GM10266 (cell line): ENCODE measurements around the gene ACOT8.

ENCODE experiments used
- DNase-seq: peaks from one replicate; pipeline ENCODE4 v3.0.0; 2012; ENCODE audit errors: extremely low spot score
- TF ChIP-seq, protein P1 (sequence below): IDR thresholded peaks from 2 replicates; pipeline ENCODE4 v1.5.1; 2012; ENCODE audit warnings: mild to moderate bottlenecking, low read depth; ENCODE audit not compliant: control insufficient read depth, insufficient read depth; ENCODE audit errors: missing control alignments

Gene ACOT8

DNA sequence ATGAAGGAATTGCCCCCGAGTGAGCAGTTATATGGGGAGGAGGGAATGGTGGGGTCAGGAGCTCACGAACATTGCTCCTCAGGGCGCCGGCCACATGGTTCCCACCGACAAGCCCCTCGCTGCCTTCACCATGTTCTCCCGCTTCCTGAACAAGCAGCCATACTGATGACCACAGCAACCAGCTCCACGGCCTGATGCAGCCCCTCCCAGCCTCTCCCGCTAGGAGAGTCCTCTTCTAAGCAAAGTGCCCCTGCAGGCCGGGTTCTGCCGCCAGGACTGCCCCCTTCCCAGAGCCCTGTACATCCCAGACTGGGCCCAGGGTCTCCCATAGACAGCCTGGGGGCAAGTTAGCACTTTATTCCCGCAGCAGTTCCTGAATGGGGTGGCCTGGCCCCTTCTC lies 41.1 kb upstream of the ACOT8 start:
- TF ChIP-seq, protein P1, sequence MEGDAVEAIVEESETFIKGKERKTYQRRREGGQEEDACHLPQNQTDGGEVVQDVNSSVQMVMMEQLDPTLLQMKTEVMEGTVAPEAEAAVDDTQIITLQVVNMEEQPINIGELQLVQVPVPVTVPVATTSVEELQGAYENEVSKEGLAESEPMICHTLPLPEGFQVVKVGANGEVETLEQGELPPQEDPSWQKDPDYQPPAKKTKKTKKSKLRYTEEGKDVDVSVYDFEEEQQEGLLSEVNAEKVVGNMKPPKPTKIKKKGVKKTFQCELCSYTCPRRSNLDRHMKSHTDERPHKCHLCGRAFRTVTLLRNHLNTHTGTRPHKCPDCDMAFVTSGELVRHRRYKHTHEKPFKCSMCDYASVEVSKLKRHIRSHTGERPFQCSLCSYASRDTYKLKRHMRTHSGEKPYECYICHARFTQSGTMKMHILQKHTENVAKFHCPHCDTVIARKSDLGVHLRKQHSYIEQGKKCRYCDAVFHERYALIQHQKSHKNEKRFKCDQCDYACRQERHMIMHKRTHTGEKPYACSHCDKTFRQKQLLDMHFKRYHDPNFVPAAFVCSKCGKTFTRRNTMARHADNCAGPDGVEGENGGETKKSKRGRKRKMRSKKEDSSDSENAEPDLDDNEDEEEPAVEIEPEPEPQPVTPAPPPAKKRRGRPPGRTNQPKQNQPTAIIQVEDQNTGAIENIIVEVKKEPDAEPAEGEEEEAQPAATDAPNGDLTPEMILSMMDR, result no peak
- no peak for DNase-seq

DNA sequence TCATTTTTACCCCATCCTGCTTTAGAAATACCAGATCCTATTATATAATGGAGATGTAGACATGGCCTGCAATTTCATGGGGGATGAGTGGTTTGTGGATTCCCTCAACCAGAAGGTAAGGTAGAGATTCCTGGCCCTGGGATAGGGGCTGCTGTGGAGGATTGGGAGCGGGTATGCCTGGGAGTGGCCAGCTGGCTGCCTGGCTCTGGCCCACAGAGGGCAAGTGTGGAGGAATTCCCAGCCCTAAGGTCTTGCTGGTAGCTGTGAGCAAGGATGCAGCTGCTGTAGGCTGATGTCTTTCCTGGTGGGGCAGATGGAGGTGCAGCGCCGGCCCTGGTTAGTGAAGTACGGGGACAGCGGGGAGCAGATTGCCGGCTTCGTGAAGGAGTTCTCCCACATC lies 40.5 kb upstream of the ACOT8 start:
- no peak for DNase-seq
- TF ChIP-seq, protein P1, result no peak

DNA sequence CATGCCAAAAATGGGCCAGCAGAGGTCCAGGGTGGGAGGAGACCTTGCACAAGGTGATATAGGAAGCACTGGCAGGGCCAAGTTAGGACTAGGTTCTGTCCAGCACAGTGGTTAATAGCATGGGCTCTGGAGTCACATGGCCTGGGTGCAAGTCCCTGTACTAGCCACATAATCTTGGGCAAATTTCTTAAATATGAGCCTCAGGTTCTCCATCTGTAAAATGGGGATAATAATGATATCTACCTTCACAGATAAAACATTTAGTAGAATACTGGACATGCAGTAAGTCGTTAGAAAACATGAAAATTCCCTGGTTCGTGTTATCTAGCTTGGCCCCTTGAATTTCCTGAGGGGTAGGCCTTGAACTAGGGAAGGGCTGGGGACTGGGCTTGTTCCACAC lies 40.1 kb upstream of the ACOT8 start:
- TF ChIP-seq, protein P1, result no peak

DNA sequence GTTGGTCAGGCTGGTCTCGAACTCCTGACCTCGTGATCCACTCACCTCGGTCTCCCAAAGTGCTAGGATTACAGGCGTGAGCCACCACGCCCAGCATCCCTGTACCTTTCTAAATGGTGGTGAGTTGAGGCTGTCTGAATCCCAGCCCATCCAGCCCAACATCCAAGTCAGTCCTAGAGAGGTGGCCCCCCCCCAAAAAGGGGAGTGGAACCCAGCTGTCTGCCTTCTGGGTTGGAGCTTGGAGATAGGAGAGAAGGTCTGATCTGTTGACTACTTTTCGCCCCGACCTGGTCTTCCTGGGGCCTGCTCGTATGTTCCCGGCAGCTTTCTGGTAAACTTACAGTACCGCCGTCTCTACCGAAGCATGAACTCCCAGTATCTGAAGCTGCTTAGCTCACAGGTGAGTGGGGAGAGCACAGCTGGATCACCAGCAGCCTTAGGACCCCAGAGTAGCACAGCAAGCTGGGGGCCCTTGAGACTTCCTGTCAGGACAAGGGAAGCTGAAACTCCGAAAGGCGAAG lies 39.5 kb upstream of the ACOT8 start:
- TF ChIP-seq, protein P1, result no peak
- DNase-seq, result no peak

More for the DNA sequence above, 40.1 kb upstream of the ACOT8 start:
- DNase-seq, result no peak

DNA sequence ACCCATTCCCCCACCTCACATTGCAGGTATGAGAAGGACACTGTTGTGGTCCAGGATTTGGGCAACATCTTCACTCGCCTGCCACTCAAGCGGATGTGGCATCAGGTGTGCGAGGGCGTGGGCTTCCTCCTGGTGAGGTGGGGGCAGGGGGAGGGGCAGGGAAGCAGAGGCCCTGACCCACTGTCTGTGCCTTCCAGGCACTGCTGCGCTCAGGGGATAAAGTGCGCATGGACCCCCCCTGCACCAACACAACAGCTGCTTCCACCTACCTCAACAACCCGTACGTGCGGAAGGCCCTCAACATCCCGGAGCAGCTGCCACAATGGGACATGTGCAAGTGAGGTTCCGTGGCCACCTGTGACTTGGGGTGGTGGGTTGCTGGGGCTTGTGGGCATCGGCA lies 37.6 kb upstream of the ACOT8 start:
- TF ChIP-seq, protein P1, result no peak

DNA sequence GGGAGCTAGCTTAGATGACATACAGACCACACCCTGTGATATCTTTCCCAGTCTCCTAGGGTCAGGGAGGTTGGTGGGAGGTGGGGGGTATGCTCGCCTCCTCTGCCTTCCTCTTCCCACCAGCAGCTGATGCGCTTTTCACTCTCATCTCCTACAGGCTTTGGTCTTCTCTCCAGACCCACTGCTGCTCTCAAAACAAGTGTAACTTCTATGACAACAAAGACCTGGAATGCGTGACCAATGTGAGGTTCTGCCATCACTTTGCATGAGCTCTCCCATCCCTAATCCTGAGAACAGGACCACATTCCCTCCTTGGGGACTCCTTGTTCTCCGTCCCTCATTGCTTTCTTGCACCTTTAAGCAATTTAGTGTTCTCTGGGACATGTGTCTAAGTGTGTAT lies 36.6 kb upstream of the ACOT8 start:
- TF ChIP-seq, protein P1, result no peak
- no peak for DNase-seq

More for the DNA sequence above, 37.6 kb upstream of the ACOT8 start:
- no peak for DNase-seq

DNA sequence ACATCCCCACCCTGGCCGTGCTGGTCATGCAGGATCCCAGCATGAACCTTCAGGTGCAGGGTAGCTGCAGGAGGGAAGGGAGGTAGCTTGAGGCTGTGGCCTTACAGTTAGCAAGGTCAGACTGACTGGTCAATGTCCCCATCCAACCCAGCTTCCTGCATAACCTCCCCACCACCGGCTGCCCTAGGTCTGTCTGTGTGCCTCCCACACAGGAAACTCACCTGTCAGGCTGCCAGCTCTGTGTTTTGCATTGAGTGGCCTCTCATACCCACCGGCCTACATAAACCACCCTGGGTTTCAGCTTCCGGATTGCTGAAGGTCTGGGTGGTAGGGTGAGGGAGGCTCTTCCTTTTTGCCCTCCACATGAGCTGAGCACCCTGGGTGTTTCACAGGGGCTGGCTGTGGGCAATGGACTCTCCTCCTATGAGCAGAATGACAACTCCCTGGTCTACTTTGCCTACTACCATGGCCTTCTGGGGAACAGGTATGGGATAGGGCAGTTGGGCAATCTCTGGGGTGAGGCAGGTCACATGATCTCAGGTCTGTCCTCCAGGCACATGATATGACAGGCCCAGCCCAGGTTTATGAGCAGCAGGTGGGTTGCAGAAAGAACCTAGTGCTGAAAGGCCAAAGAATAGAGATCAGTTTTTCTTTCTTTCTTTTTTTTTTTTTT lies 35.8 kb upstream of the ACOT8 start:
- no peak for DNase-seq
- TF ChIP-seq, protein P1, result no peak
